GM19452 (cell line): ENCODE measurements around the gene SLC22A13.
"Not testable (repeated sequence)": the region's sequence is repeated elsewhere in the genome, so short reads cannot be mapped to it uniquely, and the experiment has no call there.

Experiments
- ATAC-seq: cut with Tn5 transposase; IDR thresholded peaks from one replicate; pipeline ENCODE4 v1.9.1; 2021; ENCODE audit not compliant: unreplicated experiment

Gene SLC22A13

DNA sequence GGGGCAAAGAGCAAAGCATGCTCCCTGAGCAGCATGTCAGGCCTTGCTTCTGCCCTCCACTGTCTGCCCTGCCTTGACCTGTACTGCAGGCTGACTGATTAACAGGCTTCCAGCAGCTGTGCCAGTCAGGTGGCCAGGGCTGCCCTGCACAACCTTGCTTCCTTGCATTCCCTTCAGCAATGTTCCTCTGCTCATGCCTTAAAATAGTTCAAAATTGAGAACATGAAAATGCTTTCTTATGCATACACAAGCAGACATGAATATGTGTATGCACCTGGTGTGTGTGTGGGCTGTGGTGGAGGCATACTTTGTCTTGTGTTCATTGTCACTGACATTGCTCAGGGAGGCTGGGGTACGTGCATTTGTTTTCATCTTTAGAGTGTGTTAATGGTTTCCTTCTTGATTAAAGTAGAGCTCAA, 1.2 kb upstream of the SLC22A13 start:
- no peak for ATAC-seq

DNA sequence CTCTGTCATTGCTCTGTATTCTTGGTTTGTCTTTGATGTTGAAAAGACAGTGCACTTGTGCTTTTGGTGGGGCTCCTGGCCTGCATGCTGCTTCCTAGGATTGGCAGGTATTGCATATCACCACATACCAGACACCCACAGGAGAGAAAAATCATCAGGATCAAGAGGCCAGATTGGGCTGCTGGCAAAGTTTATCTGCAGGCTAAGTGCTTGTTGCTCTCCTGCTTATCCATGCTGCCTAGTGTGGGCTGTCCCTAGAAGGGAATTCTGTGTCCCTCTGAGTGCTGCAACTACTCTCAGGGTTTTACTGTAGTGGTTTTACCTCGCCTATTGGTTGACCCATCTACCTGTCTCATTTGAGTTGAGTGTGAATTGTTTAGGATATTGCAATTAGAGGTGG, 833 bp upstream of the SLC22A13 start:
- no peak for ATAC-seq

DNA sequence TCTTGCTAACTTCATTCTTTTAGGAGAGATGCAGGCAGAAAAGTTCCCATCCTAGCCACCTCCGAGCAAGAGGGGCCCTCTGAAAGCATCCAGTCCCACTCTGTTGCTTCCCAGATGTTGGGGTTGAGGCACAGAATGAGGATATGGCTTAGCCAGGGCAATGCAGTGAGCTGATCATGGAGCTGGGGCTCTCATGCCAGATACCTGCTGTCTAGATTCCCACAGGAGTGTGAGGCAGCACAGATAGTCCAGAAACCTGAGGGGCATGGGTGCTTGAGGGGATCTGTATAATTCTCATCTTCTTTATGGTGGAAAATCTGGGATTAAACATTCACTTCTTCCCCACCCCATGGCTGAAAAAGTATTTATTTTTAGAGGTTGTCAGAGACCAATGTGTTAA, 1.2 kb downstream of the SLC22A13 start:
- no peak for ATAC-seq

DNA sequence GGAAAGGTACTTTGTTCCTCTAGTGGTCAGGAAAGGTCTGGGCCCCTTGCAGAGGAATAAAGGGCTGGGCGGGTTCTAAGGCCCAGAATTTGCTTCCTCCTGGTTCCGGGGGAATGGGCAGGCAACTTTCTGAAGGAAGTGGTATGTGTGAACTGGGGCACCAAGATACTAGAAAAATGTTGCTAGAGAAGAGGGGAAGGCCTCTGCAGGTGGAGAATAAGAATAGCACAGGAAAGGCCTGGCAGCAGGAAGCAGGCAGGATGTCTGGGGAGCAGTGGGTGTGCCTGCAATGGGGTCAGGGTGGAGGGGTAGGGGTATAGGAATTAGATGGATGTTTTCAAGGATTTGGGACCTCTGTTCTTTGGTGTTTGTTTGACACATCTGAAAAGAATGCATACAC, 2.0 kb downstream of the SLC22A13 start:
- ATAC-seq, result no peak

DNA sequence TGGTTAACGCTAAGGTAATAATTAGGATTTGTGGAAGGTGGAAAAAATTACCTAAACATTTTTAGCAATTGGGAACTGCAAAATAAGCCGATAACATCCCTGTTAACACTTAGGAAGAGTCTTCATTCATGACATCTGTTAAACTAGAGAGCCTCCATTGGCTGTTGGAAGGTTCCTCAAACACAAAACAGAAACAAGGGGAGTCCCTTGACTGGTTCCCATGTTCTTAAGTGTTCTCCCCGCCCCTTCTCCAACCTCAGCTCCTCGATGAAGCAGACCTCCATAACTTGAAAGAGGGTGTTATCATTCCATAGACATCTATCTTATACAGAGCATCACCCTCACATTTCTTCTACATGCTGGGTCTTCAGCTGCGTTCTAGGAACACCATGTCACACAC, 2.5 kb downstream of the SLC22A13 start:
- no peak for ATAC-seq

DNA sequence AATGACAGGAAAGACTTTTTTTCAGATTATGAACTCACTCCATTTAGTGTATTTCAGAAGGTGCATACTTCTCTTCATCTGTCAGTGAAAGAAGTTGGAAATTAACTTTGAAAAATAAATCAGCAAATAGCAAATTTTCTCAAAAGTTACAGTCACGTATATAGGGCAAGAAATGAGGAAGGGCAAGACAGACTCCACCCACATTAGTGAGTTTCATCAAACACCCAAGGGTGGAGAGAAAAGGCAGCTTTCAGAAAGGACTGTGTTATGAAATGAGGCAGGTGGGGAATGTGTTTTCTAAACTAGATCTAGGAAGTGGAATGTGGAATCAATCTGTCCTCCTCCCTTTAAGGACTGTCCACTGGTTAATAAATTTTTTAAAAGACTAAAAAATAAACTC, 2.9 kb downstream of the SLC22A13 start:
- no peak for ATAC-seq

DNA sequence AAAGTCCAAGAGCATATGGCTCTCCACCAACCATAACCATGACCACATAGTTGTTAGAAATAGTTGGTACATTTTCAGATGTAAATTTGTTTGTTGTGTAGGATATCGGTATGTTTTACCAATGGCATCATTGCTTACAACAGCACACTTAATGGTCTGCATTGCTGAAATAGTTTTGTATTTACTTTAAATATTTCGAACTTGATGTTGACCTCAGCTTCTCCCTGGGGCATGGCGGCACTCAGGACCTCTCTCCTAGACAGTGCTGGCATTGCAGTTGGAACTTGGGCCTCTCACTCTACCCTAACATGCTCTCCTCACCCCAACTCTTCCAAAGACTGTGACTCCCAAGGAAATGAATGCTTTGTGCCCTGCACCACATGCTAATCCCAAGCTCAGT, 5.0 kb downstream of the SLC22A13 start:
- ATAC-seq, result no peak

DNA sequence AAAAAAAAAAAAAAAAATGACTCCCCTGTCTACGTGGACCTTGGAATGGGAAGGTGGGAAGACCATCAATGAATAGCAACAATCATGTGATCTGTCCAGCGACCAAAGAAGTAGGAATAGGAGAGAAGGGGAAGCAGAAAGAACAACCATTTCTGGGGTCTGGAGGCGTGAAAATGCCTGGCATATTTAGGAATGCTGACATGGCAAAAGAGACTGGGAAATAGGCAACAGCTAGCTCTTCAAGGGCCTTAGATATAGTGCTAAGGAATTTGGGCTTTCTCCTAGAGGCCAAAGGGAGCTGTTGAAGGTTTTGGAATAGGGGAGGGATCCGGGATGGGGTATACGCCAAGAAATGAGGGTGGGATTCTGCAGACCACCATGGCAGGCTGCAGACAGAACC, 5.9 kb downstream of the SLC22A13 start:
- no peak for ATAC-seq

DNA sequence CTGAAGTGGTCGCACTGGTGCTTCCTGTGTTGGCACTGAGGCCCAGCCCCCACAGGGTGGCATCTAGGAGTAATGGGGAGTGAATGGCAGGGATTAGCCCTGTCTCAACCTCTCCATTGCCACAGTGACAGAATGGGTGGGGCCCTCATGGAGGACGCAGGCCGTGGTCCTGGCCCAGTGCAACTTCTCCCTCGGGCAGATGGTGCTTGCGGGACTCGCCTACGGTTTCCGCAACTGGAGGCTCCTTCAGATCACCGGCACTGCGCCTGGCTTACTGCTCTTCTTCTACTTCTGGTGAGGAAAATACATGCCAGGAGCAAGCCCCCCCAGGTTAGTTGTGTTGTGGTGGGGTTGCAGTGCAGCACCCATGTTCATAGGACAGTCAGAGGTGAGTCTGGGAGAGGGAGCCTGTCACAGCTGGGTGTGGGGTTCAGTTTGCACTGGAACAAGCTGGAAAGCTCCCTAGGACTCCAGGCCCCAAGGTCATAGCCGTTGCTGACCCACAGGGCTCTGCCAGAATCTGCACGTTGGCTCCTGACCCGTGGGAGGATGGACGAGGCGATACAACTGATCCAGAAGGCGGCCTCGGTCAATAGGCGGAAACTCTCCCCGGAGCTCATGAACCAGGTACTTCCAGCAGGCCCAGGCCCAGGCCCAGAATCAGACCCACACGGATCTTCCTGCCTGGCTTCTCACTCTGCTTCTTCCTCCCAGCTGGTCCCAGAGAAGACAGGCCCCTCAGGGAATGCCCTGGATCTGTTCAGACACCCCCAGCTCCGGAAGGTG, 9.4 kb downstream of the SLC22A13 start:
- ATAC-seq, result no peak

DNA sequence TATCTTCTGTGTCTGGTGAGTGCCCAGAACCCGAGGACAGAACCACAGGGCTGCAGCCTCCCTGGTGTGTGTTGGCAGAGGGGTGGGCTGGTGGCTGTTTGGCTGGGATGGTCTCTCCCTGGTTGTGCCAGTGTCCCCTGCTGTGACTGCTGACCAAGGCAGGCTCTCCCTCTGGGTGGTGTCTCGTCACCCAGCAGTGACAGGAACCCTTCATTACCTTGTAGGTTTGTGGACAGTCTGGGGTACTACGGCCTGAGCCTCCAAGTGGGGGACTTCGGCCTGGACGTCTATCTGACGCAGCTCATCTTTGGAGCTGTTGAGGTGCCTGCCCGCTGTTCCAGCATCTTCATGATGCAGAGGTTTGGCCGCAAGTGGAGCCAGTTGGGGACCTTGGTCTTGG, 10.0 kb downstream of the SLC22A13 start:
- no peak for ATAC-seq

DNA sequence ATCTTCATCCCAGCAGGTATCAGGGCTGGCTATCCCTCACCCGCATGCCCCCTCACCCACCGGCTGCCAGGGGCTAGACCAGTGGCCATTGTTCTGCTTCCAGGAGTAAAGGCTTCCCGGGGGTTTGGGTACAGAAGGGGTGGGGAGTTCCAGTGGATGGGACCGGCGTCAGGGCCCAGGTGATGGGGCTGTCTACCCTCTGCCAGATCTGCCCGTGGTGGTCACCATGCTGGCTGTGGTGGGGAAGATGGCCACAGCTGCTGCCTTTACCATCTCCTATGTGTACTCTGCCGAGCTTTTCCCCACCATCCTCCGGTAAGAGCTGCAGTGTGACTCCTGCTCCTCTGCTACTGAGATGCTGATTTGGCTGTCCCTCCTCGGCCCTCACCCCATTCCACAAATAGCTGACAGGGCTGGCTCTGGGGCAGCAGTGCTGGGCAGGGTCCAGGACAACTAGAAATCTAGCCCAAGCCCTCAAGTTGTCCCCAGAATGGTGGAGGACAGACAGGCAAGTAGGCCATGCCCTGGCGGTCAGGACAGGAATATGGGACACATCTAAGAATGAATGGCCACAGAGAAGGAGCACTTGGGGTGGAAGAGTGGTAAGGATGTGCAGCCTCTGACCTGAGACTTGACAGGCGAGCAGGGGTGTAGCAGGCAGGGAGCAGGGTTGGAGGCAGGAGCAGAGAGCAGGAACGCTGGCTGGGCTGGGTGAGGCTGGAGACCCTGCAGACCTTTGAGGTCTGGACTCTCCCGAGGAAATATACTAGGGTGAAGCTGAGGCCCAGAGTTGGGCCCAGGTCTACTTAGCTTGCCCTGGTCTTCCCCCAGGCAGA, 10.7 kb downstream of the SLC22A13 start:
- ATAC-seq, result no peak

DNA sequence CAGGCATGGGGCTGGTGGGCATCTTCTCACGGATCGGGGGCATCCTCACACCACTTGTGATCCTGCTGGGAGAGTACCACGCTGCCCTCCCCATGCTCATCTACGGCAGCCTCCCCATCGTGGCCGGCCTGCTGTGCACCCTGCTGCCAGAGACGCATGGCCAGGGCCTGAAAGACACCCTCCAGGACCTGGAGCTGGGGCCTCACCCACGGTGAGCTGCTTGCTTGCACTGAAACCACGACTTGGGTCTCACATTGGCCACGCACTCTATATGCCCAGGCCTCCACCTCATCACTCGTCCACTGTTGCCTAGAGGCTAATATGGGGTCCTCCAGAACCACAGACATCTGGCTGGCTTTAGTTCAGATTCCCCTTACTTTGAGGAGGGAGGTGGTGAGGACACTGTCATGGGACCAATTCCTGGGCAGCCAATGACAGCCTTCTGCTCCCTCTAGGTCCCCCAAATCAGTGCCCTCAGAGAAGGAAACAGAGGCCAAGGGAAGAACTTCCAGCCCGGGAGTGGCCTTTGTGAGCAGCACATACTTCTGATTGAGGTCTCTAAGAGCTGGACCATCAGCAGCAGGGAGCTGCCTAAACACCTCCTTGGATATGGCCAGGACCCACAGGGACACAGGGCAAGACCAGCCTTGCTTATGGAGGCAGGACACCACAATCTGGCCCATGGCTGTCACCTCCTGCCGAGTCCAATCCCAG, 11.5 kb downstream of the SLC22A13 start:
- ATAC-seq, result no peak

DNA sequence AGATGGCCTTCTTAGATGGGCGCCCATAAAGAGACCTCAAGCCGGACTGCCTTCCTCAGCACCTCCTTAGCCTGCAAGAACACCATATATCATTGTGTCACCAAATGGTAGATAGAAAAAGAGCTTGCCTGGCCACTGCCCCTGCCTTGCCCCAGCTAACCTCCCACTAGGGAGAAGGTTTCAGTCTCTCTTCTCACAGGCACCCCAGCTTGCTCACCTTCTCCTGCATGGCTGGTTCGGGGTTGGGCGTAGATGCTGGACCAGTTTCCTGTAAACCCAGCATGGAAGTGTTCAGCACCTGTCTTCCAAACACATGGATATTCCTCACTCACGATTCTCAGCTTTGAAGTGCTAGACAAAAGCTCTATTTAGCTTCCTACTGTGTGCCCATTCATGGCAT, 13.2 kb downstream of the SLC22A13 start:
- ATAC-seq, result no peak

DNA sequence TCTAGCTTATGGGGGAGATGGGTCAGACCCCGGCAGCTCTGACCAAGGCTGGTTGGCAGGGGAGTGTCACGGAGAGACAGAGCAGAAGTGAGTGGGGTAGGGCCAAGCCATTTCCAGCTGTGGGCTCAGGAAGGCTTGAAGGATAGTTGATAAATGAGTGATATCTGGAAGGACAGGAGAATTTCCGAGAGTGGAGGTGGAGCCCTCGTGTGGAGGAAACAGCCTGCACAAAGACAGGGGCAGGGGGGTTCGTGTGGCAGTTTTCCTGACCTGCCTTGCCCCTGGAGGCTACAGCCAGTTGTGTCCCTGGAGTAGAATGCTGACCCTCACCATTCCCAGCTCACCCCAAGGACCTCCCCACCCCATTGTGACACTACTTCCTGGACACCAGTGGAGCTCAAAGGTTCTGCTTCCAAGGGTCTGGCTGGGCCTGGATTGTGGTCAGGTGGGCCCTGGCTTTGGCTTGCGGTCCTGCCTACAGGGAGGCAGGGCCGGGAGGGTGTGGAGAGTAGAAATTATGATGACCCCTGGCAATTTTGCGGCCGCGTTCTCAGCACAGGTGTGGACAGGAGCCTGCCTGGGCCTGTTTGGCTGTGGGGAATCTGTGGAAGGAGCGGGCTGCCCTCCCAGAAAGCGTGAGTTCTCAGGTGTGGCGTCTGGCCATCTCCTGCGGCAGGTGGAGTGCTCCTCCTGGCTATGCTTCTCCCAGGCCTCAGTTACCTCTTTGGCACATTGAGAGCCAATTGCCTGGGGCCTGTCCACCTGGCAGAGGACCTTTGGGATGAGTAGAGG, 16.5 kb downstream of the SLC22A13 start, which contains the start of gene SLC22A14:
Gene SLC22A14 (plus strand): TSS at position 400 of the 792 bp plus-strand sequence. CDS start 23,733 bp downstream, outside the sequence.
- ATAC-seq, result no peak

DNA sequence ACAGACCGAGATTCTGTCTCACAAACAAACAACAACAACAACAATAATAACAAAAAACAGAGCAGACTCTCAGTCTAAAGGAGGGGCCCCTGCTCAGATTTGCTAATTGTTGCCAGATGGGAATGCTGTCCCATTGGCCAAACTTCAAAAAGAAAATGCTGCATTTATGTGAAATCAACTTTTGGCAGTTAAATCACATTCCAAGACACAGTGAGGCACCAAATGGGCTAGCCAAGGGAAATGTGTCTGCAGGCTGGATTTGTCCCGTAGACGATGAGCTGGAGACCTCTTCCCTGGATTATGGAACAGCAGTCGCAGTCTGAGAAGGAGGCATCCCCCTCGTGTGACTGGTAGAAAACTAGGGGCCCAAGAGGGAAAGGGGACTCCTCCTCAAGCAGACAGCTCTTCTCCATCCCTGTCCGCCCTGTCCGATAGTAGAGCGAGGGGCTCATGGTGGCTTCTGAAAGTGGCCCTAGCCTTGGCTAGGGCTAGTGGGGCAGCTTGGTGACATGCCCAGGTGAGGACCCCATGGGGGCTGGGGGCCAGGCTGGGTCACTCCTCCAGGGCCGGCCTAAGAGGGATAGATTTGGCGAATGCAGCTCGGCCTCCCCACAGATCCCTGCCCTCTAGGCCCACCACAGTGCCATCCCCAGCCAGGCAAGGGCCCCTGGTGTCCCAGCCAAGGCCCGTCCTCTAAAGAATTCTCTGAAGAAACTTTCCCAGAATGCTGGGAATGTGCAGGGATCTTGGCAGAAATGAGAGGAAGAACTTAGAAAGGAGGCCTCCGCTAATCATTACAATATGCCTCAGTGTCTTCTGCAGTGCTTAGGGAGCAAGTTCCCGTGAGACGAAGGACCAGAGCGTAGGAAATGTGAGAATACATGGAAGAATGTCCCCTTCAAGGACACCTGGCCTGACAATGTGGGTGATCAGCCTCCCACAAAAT, 18.5 kb downstream of the SLC22A13 start:
- no peak for ATAC-seq

DNA sequence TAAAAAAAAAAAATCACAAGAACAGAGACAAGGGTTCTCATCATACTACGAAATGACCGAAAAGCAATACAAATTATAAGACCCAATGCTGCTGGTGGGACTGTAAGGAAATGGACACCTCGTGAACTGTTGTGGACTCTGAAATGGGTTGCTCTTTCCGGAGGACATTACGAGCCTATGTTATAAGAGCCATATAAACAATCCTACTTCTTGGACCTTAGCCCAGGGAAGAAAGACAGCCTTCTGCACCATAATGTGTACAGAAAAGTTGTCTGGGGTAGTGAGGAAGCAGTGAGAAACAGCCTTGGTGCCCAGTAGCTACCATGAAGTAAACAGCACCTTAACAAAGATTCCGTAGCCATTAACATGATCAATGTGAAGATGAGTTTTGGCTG, 19.1 kb downstream of the SLC22A13 start:
- no peak for ATAC-seq

DNA sequence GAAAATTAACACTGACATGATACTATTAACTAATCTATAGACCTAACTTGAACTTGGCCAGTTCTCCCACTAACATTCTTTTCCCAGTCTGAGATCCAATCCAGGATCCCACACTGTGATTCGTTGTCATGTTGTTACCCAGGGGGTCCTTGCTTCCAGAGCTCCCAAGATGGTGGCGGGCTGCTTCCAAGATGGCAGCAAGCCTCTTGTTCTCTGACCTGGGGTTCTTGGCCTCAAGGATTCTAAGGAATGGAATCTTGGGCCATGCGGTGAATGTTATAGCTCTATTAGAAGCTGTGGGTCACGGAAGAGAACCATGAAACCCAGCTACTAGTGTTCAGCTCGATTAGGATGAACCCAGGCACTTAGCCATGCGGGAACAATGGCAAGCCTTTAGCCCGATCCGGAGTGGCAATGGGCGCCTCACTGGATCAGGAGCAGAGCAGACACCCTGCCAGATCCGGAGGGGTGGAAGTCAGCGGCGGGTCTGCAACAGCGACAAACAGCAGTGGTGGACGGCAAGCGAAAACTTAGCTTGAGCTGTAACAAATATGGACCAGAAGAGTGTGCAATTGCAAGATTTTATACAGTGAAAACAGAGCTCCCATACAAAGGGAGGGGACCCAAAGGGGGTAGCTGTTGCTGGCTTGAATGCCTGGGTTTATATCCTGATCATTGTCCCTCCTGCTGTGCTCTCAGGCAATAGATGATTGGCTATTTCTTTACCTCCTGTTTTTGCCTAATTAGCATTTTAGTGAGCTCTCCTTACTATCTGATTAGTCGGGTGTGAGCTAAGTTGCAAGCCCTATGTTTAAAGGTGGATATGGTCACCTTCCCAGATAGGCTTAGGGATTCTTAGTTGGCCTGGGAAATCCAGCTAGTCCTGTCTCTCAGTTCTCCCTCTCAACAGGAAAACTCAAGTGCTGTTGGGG, 23.9 kb downstream of the SLC22A13 start:
- ATAC-seq, result not testable (repeated sequence)

DNA sequence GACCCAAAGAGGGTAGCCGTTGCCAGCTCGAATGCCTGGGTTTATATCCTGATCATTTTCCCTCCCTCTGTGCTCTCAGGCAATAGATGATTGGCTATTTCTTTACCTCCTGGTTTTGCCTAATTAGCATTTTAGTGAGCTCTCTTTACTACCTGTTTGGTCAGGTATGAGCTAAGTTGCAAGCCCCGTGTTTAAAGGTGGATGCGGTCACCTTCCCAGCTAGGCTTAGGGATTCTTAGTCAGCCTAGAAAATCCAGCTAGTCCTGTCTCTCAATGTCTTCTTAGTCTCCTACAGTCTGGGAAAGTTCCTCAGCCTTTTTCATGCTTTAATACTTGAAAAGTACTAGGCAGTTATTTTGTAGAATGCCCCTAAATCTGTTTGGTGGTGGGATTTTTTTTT, 31.4 kb downstream of the SLC22A13 start:
- not testable (repeated sequence) for ATAC-seq

DNA sequence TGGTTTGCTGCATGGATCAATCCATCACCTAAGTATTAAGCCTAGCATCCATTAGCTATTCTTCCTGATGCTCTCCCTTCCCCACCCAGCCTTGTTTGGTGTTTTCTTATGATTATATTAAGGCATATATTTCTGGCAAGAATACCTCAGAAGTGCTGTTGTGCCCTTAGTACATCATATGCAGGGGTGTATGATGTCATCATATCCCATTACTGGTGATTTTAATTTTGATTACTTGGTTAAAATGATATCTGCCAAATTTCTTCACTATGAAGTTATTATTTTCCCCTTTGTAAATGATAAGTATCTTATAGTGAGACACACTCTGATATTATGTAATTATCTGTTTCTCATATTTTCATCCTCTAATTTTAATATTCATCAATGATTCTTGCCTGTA, 31.9 kb downstream of the SLC22A13 start:
- ATAC-seq, result no peak
